Gastroesophageal sphincter (tissue), 4 donors: Measurements from ENCODE around the gene PREPL. TPM values are rescaled to one million over a fixed set of nuclear protein-coding genes. Genes with fewer than 3 reads are reported as not detected.
"Not testable (repeated sequence)": the region's sequence is repeated elsewhere in the genome, so short reads cannot be mapped to it uniquely, and the experiment has no call there.

ENCODE experiments used
- ATAC-seq: fragments of 150-250 bp; one replicate; pipeline ENCODE4 v1.9.1; 2016; ENCODE audit warnings: mild to moderate bottlenecking, moderate library complexity
- H3K27ac ChIP-seq, 4 donors: fragments of 200-600 bp; sonication (generic) in 3 of 4; 1 replicate in 3 of 4; 2 replicates in 1 of 4; pipeline ENCODE4 v1.5.1; 2016 to 2019
- H3K27me3 ChIP-seq: fragments of 200-600 bp; sonication (generic); one replicate; pipeline ENCODE4 v1.5.1; 2019
- H3K36me3 ChIP-seq, 2 donors: fragments of 200-600 bp; sonication (generic); one replicate each; pipeline ENCODE4 v1.5.1; 2019; ENCODE audit warnings: control low read depth in 1 of 2
- H3K4me1 ChIP-seq, 3 donors: fragments of 200-600 bp; sonication (generic); 1 replicate in 2 of 3; 2 replicates in 1 of 3; pipeline ENCODE4 v1.5.1; 2016 to 2019; ENCODE audit warnings: control low read depth in 2 of 3
- H3K4me3 ChIP-seq, 2 donors: fragments of 200-600 bp; sonication (generic); one replicate each; pipeline ENCODE4 v1.5.1; 2019; ENCODE audit warnings: mild to moderate bottlenecking in 1 of 2, moderate library complexity in 1 of 2
- H3K9me3 ChIP-seq, 3 donors: fragments of 200-600 bp; sonication (generic); one replicate each; pipeline ENCODE4 v1.5.1; 2017 to 2019; ENCODE audit warnings: control low read depth in 2 of 3
- EP300 ChIP-seq: sonication (generic); formaldehyde crosslinking; IDR thresholded peaks from one replicate; pipeline ENCODE4 v1.6.1; 2017; ENCODE audit warnings: antibody characterized with exemption, mild to moderate bottlenecking
- POLR2A ChIP-seq, 2 donors: fragments of 450-650 bp; IDR thresholded peaks; one replicate each; pipeline ENCODE4 v1.6.1; 2017; ENCODE audit warnings: antibody characterized with exemption in 2 of 2, mild to moderate bottlenecking in 2 of 2, moderate library complexity in 1 of 2
- POLR2AphosphoS5 ChIP-seq: sonication (generic); formaldehyde crosslinking; IDR thresholded peaks from one replicate; pipeline ENCODE4 v1.6.1; 2017; ENCODE audit warnings: antibody characterized with exemption
- WGBS, 2 donors: methylation state at CpG; one replicate each; pipeline ENCODE4 v1.1.5; 2018; ENCODE audit warnings: low coverage in 1 of 2; 5-methylcytosine and 5-hydroxymethylcytosine counted together
- total RNA-seq, 4 donors: library from RNA; depleted of rRNA; stranded (reverse); fragments of >200 nt; gene quantifications; one replicate each; pipeline ENCODE4 v1.1.0, GENCODE V29; 2016
- TF ChIP-seq, protein P1 (sequence below), 4 experiments: fragments of 200-600 bp in 2 of 4; fragments of 450-650 bp in 2 of 4; sonication (generic) in 1 of 4; IDR thresholded peaks; one replicate each; pipeline ENCODE4 v1.5.1; 2017 to 2019; ENCODE audit warnings: antibody characterized with exemption in 4 of 4, mild to moderate bottlenecking in 2 of 4, moderate library complexity in 2 of 4

The PREPL gene
- total RNA-seq, 4 donors from 2014 or later, result 38.4 to 63.7 (median 44.3) TPM

- H3K27me3 ChIP-seq, result no peaks in the 10 kb centered on the region
- WGBS, 2 donors, result 95 to 100% methylated on average over 1 of the region's 1 CpG
- no peak overlapping the region for H3K4me3 ChIP-seq
- H3K4me1 ChIP-seq, result no peaks in the 10 kb centered on the region
- TF ChIP-seq, protein P1, sequence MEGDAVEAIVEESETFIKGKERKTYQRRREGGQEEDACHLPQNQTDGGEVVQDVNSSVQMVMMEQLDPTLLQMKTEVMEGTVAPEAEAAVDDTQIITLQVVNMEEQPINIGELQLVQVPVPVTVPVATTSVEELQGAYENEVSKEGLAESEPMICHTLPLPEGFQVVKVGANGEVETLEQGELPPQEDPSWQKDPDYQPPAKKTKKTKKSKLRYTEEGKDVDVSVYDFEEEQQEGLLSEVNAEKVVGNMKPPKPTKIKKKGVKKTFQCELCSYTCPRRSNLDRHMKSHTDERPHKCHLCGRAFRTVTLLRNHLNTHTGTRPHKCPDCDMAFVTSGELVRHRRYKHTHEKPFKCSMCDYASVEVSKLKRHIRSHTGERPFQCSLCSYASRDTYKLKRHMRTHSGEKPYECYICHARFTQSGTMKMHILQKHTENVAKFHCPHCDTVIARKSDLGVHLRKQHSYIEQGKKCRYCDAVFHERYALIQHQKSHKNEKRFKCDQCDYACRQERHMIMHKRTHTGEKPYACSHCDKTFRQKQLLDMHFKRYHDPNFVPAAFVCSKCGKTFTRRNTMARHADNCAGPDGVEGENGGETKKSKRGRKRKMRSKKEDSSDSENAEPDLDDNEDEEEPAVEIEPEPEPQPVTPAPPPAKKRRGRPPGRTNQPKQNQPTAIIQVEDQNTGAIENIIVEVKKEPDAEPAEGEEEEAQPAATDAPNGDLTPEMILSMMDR (IDR thresholded peaks at IDR 0.05), result no peak
- TF ChIP-seq POLR2A (IDR thresholded peaks at IDR 0.05), result no peak
- H3K27ac ChIP-seq, result no peak overlapping the region
- ATAC-seq, result no peak
- no peaks in the 10 kb centered on the region for H3K36me3 ChIP-seq
- peaks cover 0 to 5% (median 0%) of the 10 kb centered on the region in 3 donors for H3K9me3 ChIP-seq
Measured at GRCh38 chr2:44389895-44390294, 28.6 kb upstream of the PREPL start.

DNA sequence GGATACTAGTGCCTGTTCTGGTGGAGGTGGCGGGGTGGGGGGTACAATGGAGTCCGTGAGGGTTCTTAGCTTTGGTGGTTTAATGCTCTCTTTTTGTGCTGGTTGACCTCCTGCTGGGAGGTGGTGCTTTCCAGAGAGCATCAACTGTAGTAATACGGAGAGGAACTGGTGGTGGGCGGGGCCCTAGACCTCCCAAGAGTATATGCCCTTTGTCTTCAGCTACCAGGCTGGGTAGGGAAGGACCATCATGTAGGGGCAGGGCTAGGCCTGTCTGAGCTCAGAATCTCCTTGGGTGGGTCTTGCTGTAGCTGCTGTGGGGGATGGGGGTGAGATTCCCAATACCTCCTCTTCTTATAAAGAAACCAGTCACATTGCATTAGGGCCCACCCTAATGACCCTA is 27.6 kb upstream of the PREPL start:
- no peak for ATAC-seq
- Histone ChIP-seq H3K27me3 (no peaks in the 10 kb centered on the region), H3K4me1 (no peaks in the 10 kb centered on the region), H3K4me3 (no peak overlapping the region), H3K36me3 (no peaks in the 10 kb centered on the region), H3K9me3 (peaks cover 0 to 5% (median 0%) of the 10 kb centered on the region in 3 donors), H3K27ac (no peak overlapping the region)
- TF ChIP-seq EP300 (no peak), POLR2A (IDR thresholded peaks at IDR 0.05) (no peak), POLR2AphosphoS5 (no peak)
- TF ChIP-seq, protein P1 (IDR thresholded peaks at IDR 0.05), result no peak
- 61% methylated on average over 4 of the region's 4 CpGs; no CpG with 5 or more reads in 1 of the 2 donors for WGBS, 2 donors

GRCh38 chr2:44385226-44385625 is 23.9 kb upstream of the PREPL start:
- H3K27ac ChIP-seq, H3K4me1 ChIP-seq, H3K9me3 ChIP-seq, H3K4me3 ChIP-seq, H3K27me3 ChIP-seq, ATAC-seq: not testable (repeated sequence)
- 89 to 93% methylated on average over 2 of the region's 2 CpGs for WGBS, 2 donors
- peaks cover 0 to 14% of the 10 kb centered on the region in 2 donors for H3K36me3 ChIP-seq

- H3K36me3 ChIP-seq, result peaks cover 0 to 5% of the 10 kb centered on the region in 2 donors
- H3K4me1 ChIP-seq, result no peaks in the 10 kb centered on the region
- no peaks in the 10 kb centered on the region for H3K27me3 ChIP-seq
- no peak for ATAC-seq
- no peaks in the 10 kb centered on the region for H3K9me3 ChIP-seq
- no peak overlapping the region for H3K27ac ChIP-seq
- no peak overlapping the region for H3K4me3 ChIP-seq
- WGBS, 2 donors, result 90 to 95% methylated on average over 2 of the region's 2 CpGs
- TF ChIP-seq POLR2A (IDR thresholded peaks at IDR 0.05) (no peak), EP300 (no peak), POLR2AphosphoS5 (no peak)
- TF ChIP-seq, protein P1 (IDR thresholded peaks at IDR 0.05), result no peak
Measured at GRCh38 chr2:44377486-44377885, 16.2 kb upstream of the PREPL start.

DNA sequence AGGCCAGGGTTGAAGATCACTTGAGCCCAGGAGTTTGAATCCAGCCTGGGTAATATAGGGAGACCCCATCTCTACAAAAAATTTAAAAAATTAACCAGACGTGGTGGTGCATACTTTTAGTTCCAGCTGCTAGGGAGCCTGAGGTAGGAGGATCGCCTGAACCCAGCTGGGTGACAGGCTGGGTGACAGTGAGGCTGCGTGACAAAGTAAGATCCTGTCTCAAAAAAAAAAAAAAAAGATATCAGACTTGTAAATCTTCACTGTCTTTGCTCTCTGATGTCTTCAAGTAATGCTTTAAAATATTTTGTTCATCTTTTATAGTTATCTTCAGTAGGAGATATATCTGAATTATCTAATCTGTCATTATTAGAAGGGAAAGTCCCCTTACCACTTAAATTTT is 11.0 kb upstream of the PREPL start:
- H3K4me1 ChIP-seq, result no peaks in the 10 kb centered on the region
- no peaks in the 10 kb centered on the region for H3K27me3 ChIP-seq
- H3K4me3 ChIP-seq, result no peak overlapping the region
- 83 to 96% methylated on average over 3 of the region's 3 CpGs for WGBS, 2 donors
- H3K27ac ChIP-seq, result no peak overlapping the region
- no peak for TF ChIP-seq POLR2AphosphoS5
- TF ChIP-seq, protein P1 (IDR thresholded peaks at IDR 0.05), result no peak
- TF ChIP-seq POLR2A (IDR thresholded peaks at IDR 0.05), result no peak
- no peak for TF ChIP-seq EP300
- no peak for ATAC-seq
- no peaks in the 10 kb centered on the region for H3K9me3 ChIP-seq
- H3K36me3 ChIP-seq, result no peaks in the 10 kb centered on the region

DNA sequence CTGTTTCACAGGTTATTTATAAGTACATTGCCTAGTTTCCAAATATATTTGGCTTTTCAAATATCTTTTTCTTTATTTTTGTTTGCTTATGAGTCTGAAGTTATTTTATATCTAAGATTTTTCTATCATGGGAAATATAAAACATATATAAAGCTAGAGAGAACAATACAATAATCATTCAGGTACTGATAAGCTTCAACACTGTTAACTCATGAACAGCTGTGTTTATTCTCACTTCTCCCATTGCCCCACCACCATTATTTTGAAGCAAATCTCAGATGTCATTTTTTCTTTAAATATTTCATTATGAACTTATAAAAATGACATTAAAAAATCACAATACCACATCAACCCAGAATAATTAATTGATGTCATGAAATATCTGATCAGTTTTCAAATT is 10.2 kb upstream of the PREPL start:
- no peak overlapping the region for H3K4me3 ChIP-seq
- no peak overlapping the region for H3K27ac ChIP-seq
- H3K4me1 ChIP-seq, result no peaks in the 10 kb centered on the region
- no peak for ATAC-seq
- H3K27me3 ChIP-seq, result no peaks in the 10 kb centered on the region
- TF ChIP-seq, protein P1 (IDR thresholded peaks at IDR 0.05), result no peak
- no peak for TF ChIP-seq POLR2AphosphoS5
- TF ChIP-seq POLR2A (IDR thresholded peaks at IDR 0.05), result no peak
- no peak for TF ChIP-seq EP300
- H3K9me3 ChIP-seq, result no peaks in the 10 kb centered on the region
- no peaks in the 10 kb centered on the region for H3K36me3 ChIP-seq
